LHCN-M2 (cell line): ENCODE results near the gene ERBB3. TPM values are rescaled to one million over a fixed set of nuclear protein-coding genes. Genes with fewer than 3 reads are reported as not detected.

Source experiments
- DNase-seq: peaks from one replicate; pipeline ENCODE4 v3.0.0-alpha.2; 2012; ENCODE audit warnings: low read depth
- total RNA-seq: library from RNA; depleted of rRNA; stranded (reverse); fragments of >200 nt; gene quantifications from 2 replicates; pipeline ENCODE4 v1.2.3, GENCODE V29; 2014

The ERBB3 gene
- total RNA-seq, 1 experiment from 2014 or later = 1.7 TPM

GRCh38 chr12:56078931-56079722 is 838 bp upstream of the ERBB3 start:
- DNase-seq = peak; percentile 78

DNA sequence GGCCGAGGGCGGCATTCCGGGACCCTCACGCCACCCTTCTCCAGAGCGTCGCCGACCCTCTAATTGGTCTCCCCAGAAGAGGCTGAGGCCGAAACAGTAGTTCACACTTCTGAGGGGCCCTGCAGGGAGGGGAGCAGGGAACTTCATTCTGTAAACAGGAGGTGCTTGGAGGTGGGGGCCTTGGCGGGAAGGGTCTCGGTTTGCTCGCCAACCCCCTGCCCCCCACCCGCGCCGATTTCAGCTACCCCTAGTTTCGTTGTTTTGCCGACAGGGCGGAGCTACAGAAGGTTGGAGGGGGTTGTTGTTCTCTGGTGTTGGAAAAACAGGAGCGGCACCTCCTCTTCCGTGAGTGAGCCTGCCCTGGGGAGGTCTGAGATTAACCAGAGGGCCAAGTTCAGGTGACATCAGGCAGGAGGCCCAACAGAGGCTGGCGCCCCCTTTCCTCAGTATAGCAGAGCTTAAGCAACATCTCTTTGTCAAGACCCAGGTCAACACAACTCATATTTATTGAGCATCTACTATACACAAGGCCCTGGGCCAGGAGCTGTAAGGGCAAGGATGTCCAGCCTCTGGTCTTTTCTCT is 682 bp downstream of the ERBB3 start:
- no peak for DNase-seq

- no peak for DNase-seq
These were observed 1.7 kb downstream of the ERBB3 start for GRCh38 chr12:56081393-56082347.

DNA sequence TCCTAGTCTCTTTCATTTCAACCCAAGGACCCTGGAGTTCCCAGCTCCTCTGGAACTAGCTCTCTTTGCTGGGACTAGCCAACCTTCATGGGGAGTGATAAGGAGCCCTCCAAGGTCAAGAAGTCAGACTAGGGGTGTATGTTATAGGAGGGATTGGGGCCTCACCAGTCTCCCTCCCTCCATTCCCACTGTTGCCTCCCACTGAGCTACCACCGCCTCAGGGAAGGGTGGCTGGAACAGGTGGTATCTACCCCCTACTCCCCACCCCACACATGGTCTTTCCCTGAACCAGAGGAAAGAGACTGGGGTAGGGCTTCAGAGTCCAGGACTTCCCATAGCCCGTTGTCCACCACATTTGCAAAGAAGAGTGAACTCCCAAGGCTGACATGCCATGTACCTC is 2.4 kb downstream of the ERBB3 start:
- DNase-seq = no peak

GRCh38 chr12:56082967-56083366 is 3.0 kb downstream of the ERBB3 start:
- DNase-seq = no peak

DNA sequence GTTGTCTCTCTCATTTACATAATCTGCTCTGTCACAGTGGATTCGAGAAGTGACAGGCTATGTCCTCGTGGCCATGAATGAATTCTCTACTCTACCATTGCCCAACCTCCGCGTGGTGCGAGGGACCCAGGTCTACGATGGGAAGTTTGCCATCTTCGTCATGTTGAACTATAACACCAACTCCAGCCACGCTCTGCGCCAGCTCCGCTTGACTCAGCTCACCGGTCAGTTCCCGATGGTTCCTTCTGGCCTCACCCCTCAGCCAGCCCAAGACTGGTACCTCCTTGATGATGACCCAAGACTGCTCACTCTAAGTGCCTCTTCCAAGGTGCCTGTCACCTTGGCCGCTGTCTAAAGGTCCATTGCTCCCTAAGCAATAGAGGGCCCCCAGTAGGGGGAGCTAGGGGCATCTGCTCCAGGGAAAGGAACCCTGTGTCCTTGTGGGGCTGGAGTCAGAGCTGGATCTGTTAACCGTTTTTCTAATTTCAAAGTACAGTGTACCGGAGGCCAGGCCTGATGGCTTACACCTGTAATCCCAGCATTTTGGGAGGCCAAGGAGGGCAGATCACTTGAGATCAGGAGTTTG is 5.1 kb downstream of the ERBB3 start:
- no peak for DNase-seq

DNA sequence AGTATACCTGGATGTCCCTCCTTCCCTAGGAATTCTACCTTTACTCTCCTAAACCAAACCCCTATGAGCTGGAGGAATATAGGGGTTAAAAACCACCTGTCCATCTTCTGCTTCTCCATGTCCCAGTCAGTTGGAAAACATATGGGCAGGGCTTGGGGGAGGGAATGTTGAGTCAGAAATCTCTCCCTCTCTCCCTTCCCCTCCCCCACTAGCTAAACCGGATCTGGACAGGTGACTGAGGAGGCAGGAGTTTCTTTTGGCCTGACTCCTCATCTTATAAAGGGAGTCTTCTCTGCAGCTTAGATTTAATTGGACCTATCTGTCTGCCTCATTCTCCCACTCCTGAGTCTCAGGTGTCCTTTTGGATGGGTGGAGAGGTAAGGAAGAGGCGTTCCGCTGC is 6.1 kb downstream of the ERBB3 start:
- DNase-seq = no peak

GRCh38 chr12:56086608-56087007 is 6.6 kb downstream of the ERBB3 start:
- no peak for DNase-seq

- no peak for DNase-seq
These were observed 7.3 kb downstream of the ERBB3 start for GRCh38 chr12:56087220-56087619.

- no peak for DNase-seq
These were observed 17.8 kb downstream of the ERBB3 start for GRCh38 chr12:56097738-56098137.

- no peak for DNase-seq
These were observed 18.6 kb downstream of the ERBB3 start for GRCh38 chr12:56098592-56098991.

DNA sequence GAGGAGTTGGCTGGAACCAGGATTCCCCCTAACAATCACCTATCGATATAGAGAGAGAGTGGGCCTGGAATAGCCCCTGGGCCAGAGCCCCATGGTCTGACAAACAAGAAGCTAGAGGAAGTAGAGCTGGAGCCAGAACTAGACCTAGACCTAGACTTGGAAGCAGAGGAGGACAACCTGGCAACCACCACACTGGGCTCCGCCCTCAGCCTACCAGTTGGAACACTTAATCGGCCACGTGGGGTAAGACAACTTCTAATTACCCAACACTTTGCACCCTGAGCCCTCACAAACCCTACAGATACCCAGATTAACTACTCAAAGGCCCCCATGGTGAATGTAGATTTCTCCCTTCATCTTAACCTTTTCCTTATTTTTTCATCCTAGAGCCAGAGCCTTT is 19.8 kb downstream of the ERBB3 start:
- DNase-seq = no peak

- no peak for DNase-seq
These were observed 21.1 kb downstream of the ERBB3 start for GRCh38 chr12:56101045-56101444.

- no peak for DNase-seq
These were observed 22.7 kb downstream of the ERBB3 start for GRCh38 chr12:56102683-56103065.

DNA sequence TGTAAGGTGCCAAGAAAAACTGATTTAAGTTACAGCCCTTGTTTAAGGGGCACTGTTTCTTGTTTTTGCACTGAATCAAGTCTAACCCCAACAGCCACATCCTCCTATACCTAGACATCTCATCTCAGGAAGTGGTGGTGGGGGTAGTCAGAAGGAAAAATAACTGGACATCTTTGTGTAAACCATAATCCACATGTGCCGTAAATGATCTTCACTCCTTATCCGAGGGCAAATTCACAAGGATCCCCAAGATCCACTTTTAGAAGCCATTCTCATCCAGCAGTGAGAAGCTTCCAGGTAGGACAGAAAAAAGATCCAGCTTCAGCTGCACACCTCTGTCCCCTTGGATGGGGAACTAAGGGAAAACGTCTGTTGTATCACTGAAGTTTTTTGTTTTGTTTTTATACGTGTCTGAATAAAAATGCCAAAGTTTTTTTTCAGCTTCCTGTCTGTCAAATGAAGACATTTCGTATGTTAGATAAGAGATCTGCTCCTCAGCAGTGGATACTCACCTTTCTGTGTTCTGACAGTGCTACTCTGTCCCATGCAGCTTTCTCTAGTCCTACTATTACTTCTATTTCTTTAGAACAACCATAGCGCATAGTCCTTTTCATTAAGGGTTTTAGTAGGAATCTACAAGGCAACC is 23.2 kb downstream of the ERBB3 start:
- no peak for DNase-seq

DNA sequence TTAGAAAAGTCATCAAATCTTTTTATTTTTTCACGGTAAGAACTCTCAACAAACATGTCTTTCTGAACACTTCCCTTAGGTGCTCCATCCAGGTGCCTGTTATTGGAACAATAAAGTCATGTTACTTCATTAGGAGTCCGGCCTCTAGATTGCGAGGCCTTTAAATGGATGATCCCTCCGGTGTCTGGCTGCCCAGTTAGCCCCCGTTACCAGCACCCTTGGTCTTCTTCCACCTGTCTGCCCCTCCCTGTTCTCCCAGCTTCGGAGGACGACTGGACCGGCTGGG is 23.8 kb downstream of the ERBB3 start:
- DNase-seq = no peak

- peak; percentile 99 for DNase-seq
These were observed 24.3 kb downstream of the ERBB3 start, which contains the start of gene PA2G4 for GRCh38 chr12:56104109-56104814. PA2G4 (plus strand) TSS chr12:56104559; CDS start chr12:56104738, 179 bp downstream.

DNA sequence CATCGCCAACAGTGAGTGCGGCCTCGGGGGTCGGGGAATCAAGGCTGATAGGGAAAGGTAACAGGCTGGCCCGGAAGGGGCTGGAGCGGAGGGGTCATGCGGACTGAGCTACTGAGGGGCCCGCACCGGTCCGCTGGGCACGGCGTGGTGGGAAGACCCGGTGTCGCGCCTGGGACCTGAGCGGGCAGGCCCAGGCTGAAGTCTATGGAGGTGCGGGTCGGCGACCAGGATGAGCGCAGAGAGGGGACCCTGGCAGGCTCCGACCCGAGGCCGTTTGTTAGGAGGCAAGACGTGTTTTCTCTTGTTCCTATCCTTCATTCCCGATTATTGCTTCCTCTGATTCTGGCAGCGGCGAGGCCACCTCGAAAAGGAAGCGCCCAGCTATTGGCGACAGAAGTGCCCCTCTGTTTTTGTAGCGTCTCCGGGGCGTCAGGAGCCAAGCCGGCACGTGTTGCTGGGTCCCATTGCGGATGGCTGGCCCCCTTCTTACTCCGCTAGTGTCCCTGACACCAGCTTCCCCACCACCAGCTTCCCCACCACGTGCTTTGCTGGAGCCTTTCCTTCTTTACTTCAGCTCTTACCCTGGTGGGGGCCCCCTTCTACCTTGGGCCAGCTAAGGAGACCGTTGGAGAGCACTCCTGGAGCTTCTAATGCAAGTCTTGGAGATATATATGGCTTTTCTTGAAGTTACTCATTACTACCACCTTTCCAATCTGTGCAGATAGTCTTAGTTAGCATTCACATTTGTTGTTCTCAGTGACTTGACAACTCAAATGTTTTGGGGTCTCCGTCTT is 25.0 kb downstream of the ERBB3 start:
- peak; percentile 23 for DNase-seq

DNA sequence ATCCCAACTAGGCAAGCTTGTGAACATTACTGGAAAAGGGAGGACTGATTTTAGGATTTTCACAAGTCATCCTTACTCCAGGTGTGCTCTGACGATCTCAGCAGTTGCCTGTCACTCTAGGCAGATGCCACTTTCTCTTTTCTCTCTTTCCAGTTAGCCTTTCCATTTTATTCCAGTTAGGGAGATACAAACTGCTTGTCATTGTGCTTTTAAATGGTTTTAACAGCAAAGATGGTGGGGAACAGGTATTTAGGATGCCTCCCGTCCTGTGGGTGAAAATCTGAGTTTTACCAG is 25.6 kb downstream of the ERBB3 start:
- no peak for DNase-seq

DNA sequence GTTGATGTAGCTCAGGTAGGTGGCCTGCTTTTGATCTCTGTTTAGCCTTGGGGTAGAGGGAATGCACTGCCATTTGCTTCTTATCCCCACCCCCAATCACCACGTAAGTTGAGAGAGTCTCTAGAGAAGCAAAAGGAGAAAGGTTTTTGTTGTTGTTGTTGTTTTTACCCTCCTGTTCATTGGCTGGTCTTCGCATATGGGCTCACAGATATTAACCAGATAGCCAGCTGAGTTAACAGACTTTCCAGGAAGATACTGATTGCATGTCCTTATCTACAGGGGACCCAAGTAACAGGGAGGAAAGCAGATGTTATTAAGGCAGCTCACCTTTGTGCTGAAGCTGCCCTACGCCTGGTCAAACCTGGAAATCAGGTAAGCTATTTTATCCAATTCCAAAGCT is 27.3 kb downstream of the ERBB3 start:
- DNase-seq = no peak
